Measurements from ENCODE around the gene COPZ1. TPM values are rescaled to one million over a fixed set of nuclear protein-coding genes. Genes with fewer than 3 reads are reported as not detected.

Gene COPZ1
- 123 and 131 TPM in 2 replicates for total RNA-seq

DNA sequence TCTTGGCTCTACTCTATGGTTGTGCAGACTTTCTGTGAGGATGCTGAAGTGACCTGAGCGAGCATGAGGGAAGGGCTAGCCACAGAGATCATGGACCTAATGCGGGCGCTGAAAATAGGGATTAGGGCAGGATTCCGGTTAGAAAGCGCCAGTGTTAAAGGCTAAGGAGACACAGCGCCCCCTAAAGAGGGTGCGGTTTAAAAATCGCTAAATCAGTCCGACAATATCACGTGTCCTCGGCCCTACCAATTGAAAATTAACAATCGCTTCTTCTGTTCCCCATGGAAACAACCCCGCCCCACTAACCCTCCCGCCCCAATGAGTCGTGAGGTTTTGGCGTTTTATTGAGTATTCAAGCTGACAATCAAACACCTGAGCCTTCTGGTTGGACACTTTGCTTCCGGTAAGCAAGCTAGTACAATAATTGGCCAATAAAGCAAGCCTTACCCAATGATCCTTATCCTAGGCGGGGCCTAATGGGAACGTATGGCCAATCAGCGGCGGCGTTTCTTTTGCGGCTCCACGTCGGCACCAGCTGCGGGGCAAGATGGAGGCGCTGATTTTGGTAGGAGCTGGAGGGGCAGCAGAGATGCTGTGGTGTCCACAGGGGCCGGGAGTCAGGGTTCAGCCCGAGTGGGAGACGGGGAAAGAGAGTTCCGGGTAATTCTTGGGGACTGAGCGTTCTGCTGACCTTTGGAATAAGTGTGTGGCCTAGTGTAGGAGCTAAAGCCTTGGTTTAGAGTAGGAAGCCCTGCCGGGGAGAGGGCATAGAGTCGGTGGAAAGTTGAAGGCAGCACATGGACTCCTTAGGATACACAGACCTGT, at the start of gene COPZ1:
TSS of gene COPZ1 (plus strand) at position 515 of the 825 bp plus-strand sequence. CDS start at position 548, 33 bp downstream.

GRCh38 chr12:54279632-54280467, 45.1 kb upstream of the COPZ1 start, which contains the start of gene CBX5:
TSS of gene CBX5 (minus strand) at chr12:54280122. CDS start at chr12:54257650, 22,472 bp downstream.

GRCh38 chr12:54280468-54281260, 44.3 kb upstream of the COPZ1 start, which contains the start of gene HNRNPA1:
TSS of gene HNRNPA1 (plus strand) at chr12:54280726. CDS start at chr12:54280808, 82 bp downstream.

DNA sequence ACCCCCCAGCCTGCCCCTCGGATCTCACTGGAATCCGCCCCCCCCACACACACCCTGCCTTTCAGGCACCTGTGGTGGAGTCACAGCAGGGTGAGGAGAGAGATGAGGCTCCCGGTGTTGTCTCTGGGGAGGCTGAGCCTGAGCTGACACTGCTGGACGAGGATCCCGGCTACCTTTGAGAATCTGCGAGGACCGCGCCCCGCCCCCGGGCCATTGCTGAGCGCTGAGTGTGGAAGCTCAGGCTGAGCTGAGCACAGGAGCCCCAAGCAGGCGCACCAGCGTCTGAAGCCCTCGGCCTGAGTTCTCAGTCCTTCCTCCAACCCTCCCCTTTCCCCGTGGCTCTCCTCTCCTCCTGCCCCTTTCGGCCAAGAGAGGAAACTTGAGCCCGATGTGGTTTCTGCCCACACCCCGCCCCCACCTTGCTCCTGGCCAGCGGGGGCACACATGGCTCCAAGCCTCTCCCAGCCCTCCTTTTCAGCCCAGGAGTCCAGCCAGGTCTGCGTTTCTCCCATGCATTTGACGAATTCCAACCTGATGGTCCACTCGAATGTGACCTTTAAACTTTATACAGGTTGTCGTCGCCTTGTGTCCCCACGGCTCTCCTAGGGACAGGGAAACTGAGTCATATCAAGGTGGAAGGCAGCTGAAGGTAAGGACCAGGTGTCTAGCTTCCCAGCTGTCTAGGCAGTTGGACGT, 24.1 kb upstream of the COPZ1 start, which contains the start of gene NFE2:
TSS of gene NFE2 (minus strand) at position 284 of the 696 bp plus-strand sequence. CDS start 5,767 bp downstream, outside the sequence.

GRCh38 chr12:54364413-54364812, 39.5 kb downstream of the COPZ1 start, which contains the start of gene GPR84:
TSS of gene GPR84 (minus strand) at chr12:54364486. CDS start at chr12:54363851, 635 bp downstream.

GRCh38 chr12:54384591-54385041, 59.7 kb downstream of the COPZ1 start, which contains the start of gene ZNF385A:
TSS of gene ZNF385A (minus strand) at chr12:54384733. CDS start at chr12:54384514, 219 bp downstream.

Other genes starting within 250 kb of the COPZ1 start
- gene SMUG1, start 136.1 kb upstream of the COPZ1 start, total RNA-seq: 45.9 and 50.4 TPM in 2 replicates
- 41.2 and 46.2 TPM in 2 replicates for gene CBX5, start 45.0 kb upstream of the COPZ1 start, total RNA-seq
- gene HNRNPA1, start 44.4 kb upstream of the COPZ1 start, total RNA-seq: 1,097 and 1,104 TPM in 2 replicates
- 0.15 and 0.34 TPM in 2 replicates for gene NFE2, start 24.1 kb upstream of the COPZ1 start, total RNA-seq
- gene GPR84, start 39.4 kb downstream of the COPZ1 start, total RNA-seq: not detected in 2 replicates
- gene ZNF385A, start 59.6 kb downstream of the COPZ1 start, total RNA-seq: 2.5 and 2.7 TPM in 2 replicates
- gene ITGA5, start 94.1 kb downstream of the COPZ1 start, total RNA-seq: 355 and 369 TPM in 2 replicates
- gene GTSF1, start 148.5 kb downstream of the COPZ1 start, total RNA-seq: 4.3 and 5.5 TPM in 2 replicates
- under 0.01 TPM in 1 of 2 replicates, not detected in the other for gene NCKAP1L, start 172.6 kb downstream of the COPZ1 start, total RNA-seq
- gene PDE1B, start 224.5 kb downstream of the COPZ1 start, total RNA-seq: under 0.01 TPM in 1 of 2 replicates, not detected in the other